ENCODE measurements around the gene ETV3. TPM values are rescaled to one million over a fixed set of nuclear protein-coding genes. Genes with fewer than 3 reads are reported as not detected.

The ETV3 gene
- total and polyA plus RNA-seq, 2 of the 4 experiments (the other 2 are of a cell fraction), result 6.4 to 14.7 TPM

DNA sequence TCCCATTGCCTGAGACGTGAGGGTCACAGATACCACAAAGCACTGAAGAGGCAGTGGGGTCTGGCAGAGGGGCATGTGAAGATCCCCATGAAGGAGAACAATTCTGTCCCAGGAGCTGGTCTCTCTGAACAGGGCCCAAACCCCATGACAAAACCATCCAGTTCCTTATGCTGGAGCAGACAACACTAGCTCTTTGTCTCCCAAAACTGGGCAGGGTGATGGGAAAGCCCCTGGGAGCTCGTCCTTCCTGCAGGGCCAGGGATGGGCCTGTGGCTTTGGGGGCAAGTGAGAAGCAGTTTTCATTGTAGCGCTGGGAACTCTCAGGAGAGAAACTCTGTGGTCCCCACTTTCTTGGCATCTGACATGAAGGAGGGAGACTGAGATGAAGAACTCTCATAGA lies 47.4 kb downstream of the ETV3 start:
- Histone ChIP-seq H2BK120ac (ENCODE audit: low read depth, low read length) (no peak overlapping the region), H3K79me1 (ENCODE audit: low read depth in 1 of 2, low read length in 2 of 2) (no peaks in the 10 kb centered on the region), H2BK15ac (ENCODE audit: low read depth, low read length) (no peak overlapping the region), H3K4me3 (ENCODE audit: insufficient read depth, low read depth, low read length) (no peak overlapping the region), H3K4me1 (ENCODE audit: control insufficient read depth, insufficient read depth, low read length) (no peaks in the 10 kb centered on the region; the same call in 1 of the 2 replicates), H4K5ac (ENCODE audit: low read depth, low read length) (no peak overlapping the region), H2AFZ (replicated peaks; ENCODE audit: low read length, poor library complexity) (peak overlapping the region; percentile 49), H3K9me3 (ENCODE audit: control insufficient read depth, insufficient read depth, low read length) (no peaks in the 10 kb centered on the region), H3K4ac (ENCODE audit: low read depth, low read length) (no peak overlapping the region), H3K4me2 (ENCODE audit: low read depth, low read length) (no peak overlapping the region), H3K14ac (replicated peaks; ENCODE audit: low read depth, low read length) (no peak overlapping the region), H2AK9ac (replicated peaks; ENCODE audit: low read depth, low read length, poor library complexity) (no peak overlapping the region), H2BK20ac (ENCODE audit: low read depth, low read length) (no peak overlapping the region), H3K36me3 (ENCODE audit: control insufficient read depth, insufficient read depth, low read length) (no peaks in the 10 kb centered on the region), H4K20me1 (ENCODE audit: insufficient read depth, low read length) (no peaks in the 10 kb centered on the region), H2AK5ac (ENCODE audit: low read depth, low read length) (no peak overlapping the region), H3K27ac (ENCODE audit: insufficient read depth, low read length) (no peak overlapping the region), H3K9me1 (ENCODE audit: insufficient read depth, low read length) (no peaks in the 10 kb centered on the region), H4K91ac (ENCODE audit: insufficient read depth, low read depth, low read length) (no peak overlapping the region), H3K9ac (ENCODE audit: low read depth, low read length) (no peak overlapping the region), H3K56ac (ENCODE audit: extremely low read depth, insufficient read depth, low read length) (no peak overlapping the region), H2BK5ac (ENCODE audit: low read depth, low read length, poor library complexity, severe bottlenecking) (no peak overlapping the region), H3K18ac (ENCODE audit: low read depth, low read length) (no peak overlapping the region), H3K27me3 (ENCODE audit: control insufficient read depth, insufficient read depth, low read length) (0 out of 2 replicates have a peak, but pooled peaks cover under 1% of the 10 kb centered on the region), H4K8ac (ENCODE audit: low read depth in 2 of 2, low read length in 2 of 2) (no peak overlapping the region), H3K23ac (ENCODE audit: low read depth, low read length) (no peak overlapping the region)
- ATAC-seq (ENCODE audit: low read depth) (no peak), DNase-seq (no peak)
- POLR2A ChIA-PET (ENCODE audit: unreplicated experiment), result interaction anchor here (1.0 kb wide), 1 partner anchor 14 kb away, joined by 4 read pairs; no protein-coding TSS in a partner anchor
- BruUV-seq (replicated peaks), result no TSS peak
- TF ChIP-seq BHLHE40 (IDR thresholded peaks at IDR 0.05; ENCODE audit: low read depth, low read length) (no peak), RFX5 (IDR thresholded peaks at IDR 0.05; ENCODE audit: low read depth, low read length) (no peak), RAD21 (IDR thresholded peaks at IDR 0.05; ENCODE audit: low read length) (no peak), CEBPB (IDR thresholded peaks at IDR 0.05; ENCODE audit: low read depth, low read length) (no peak)
- TF ChIP-seq, protein P1, sequence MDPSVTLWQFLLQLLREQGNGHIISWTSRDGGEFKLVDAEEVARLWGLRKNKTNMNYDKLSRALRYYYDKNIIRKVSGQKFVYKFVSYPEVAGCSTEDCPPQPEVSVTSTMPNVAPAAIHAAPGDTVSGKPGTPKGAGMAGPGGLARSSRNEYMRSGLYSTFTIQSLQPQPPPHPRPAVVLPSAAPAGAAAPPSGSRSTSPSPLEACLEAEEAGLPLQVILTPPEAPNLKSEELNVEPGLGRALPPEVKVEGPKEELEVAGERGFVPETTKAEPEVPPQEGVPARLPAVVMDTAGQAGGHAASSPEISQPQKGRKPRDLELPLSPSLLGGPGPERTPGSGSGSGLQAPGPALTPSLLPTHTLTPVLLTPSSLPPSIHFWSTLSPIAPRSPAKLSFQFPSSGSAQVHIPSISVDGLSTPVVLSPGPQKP (IDR thresholded peaks at IDR 0.05; ENCODE audit: borderline replicate concordance, low read depth, low read length), result no peak
- TF ChIP-seq, protein P2, sequence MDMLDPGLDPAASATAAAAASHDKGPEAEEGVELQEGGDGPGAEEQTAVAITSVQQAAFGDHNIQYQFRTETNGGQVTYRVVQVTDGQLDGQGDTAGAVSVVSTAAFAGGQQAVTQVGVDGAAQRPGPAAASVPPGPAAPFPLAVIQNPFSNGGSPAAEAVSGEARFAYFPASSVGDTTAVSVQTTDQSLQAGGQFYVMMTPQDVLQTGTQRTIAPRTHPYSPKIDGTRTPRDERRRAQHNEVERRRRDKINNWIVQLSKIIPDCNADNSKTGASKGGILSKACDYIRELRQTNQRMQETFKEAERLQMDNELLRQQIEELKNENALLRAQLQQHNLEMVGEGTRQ (IDR thresholded peaks at IDR 0.05; ENCODE audit: low read depth, low read length), result no peak
- dilution Hi-C loops (cut with HindIII; ENCODE audit: low sequenced_read_pairs, unreplicated experiment), result no loop called here
- intact Hi-C loops (cut with micrococcal nuclease), result loop anchor here (1.0 to 10.0 kb wide), 4 partner anchors 47 to 398 kb away; partner anchors contain the start of gene ETV3
- CTCF ChIA-PET, result interaction anchor here (1.0 to 4.7 kb wide), 9 partner anchors 8 to 66 kb away, joined by 3 to 88 read pairs (median 6); partner anchors contain the start of gene ETV3L
- WGBS, 2 experiments (ENCODE audit: extremely low coverage in 2 of 2, insufficient read length in 1 of 2), result no CpG with 5 or more reads among the region's 3 CpGs
- in situ Hi-C loops (cut with MboI; ENCODE audit: low sequenced_read_pairs), result loop anchor here (5.0 kb wide), 1 partner anchor 62 kb away; no protein-coding TSS in a partner anchor
